NCI-H510A treated with DMSO at 0.1 percent for 48 hours (cell line): ENCODE results near the gene APOC3.
A peak's percentile ranks its signal among the peaks of the same experiment; 100 is the strongest.

Experiments used
- DNase-seq: peaks from one replicate; lab custom pipeline; 2025; lab: John Stamatoyannopoulos, UW

Gene APOC3

DNA sequence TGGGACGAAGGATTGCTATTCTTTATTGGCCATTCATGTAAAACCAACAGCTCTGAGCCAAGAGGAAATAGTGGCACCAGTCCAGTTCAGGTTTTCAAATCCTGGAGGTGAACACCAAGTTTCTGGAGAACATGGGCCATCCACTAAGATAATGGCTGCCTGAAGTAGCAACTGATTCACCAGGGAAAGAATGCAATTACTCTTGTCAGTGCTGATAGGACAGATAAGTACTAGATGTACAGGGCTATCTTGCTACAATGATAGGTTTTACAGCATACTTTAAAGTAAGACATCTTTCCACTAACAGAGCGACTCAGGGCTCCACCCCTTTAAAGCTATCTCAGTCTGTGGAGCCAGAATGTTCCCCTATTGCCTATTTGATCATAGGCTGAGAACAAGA is 44.5 kb downstream of the APOC3 start:
- no peak for DNase-seq

DNA sequence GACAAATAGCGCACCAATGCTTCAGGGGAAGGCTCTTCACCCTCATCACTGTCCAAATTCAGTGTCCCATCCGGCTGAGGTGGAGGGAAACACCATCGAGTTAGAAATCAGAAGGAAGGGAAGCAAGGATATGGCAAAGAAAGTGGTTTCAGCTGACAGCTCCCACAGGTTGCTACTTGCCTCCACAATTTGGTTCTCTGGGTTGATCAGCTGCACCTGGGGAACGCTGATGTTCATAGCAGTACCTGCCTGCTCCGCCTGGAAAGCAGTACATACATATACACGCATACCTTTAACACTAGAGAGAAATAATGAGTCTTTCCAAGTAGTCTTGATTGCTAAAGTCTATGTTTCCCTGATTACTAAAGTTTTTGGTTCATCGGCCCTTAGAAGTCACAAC is 45.5 kb downstream of the APOC3 start:
- no peak for DNase-seq

DNA sequence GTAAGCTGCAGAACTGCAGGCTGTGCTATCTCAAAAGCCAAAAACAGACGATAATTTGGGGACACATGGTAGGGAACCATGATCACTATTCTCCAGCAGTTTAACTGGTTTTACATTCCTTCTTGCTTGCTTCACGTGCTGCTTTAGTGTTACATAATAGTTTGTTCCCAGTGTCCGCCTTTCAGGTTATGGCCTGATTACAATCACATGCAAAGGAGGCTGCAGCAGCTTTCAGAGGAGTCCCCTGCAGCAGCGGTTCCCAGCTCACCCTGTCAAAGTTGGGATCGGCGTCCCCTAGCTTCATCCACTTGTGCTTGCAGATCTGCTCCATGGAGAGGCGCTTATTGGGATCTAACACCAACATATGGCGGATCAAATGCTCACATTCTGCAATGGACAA is 46.9 kb downstream of the APOC3 start:
- no peak for DNase-seq

DNA sequence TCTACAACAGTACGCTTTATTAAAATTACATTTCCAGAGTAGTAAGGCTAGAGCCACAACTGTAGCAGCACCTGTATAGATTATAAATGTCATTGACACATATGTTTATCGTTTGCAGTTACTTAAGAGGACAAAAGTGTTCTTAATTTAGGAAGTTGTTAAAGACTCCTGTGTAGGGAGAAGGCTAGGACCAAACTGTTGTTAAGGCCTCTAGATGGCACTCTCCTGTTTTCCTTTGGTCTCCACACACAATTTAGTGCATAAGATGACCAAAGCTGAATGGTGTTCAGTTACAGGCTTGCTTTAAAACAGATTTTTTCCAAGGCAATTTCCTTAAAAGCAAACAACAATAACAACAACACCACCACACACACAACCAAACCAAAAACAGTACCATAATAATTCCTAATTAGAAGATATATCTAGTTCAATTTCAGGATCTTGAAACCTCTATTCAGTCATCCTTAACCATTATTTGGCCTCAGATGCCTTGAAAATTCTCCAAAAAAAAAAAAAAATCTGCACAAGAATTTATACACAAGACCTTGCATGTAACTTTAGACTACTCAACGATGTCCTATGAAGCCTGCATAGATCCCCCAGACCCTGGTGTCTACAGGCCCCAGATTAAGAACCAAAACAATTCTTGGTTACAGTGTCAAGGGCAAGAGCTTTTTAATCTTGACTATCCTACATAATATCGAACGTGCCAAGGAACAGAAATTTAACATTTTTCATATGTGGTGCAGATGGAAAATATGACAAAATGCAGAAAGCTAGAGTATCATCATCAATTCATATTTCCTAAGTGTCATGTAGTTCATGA is 50.3 kb downstream of the APOC3 start:
- peak; percentile 68 for DNase-seq

DNA sequence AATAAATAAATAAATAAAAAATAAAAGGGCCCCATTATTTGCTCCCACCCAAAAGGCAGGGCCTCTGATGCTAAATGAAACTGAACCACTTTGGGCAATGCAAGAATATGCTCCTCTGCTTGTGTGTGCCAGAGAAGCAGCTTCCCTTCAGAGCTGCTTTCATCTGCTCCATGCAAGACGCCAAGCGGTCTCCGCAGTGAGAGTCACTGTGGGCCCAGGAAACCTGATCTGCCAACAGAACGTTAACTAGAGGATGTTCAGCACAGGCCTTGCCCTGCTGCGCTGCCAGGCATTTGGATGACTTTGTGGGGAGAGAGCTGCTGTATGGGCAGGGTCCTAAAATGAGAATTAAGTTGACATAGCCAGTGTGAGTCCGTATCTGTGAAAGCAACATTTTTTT is 51.4 kb downstream of the APOC3 start:
- no peak for DNase-seq

DNA sequence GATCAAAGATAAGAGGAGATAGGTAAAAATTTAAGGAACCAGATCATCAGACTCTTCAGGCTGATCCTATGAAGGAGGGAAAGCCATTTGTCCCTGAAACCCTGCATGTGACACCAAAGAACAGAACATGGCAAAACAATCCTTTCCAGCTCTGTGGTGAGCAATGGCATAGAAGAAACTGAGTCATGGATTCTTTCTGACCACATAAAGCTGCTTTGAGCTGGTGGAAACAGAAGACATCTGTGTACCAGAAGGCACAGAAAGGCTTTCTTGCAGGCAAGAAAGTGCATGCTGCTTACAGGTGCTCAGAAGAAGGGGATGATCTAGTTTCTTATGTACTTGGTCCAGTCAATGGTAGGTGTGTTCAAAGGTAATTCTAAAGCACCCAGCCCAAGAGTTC is 52.7 kb downstream of the APOC3 start:
- no peak for DNase-seq
